Measurements from ENCODE around the gene DCX. TPM values are rescaled to one million over a fixed set of nuclear protein-coding genes. Genes with fewer than 3 reads are reported as not detected.

Gene DCX
- total and polyA plus RNA-seq, 2 experiments from 2014 or later, result not detected

- Histone ChIP-seq H3K9me3 (ENCODE audit: low read depth) (no peaks in the 10 kb centered on the region), H3K27ac (no peak overlapping the region), H3K27me3 (replicated peaks; ENCODE audit: insufficient read depth) (no peaks in the 10 kb centered on the region), H3F3A (ENCODE audit: insufficient read depth) (no peaks in the 10 kb centered on the region), H3K36me3 (ENCODE audit: low read depth) (no peaks in the 10 kb centered on the region), H3K4me1 (ENCODE audit: insufficient read depth) (no peaks in the 10 kb centered on the region), H3K9me2 (ENCODE audit: insufficient read depth) (no peaks in the 10 kb centered on the region), H2AFZ (no peak overlapping the region), H3K9ac (no peak overlapping the region), H3K4me2 (ENCODE audit: unreplicated experiment) (no peak overlapping the region), H3K79me2 (ENCODE audit: insufficient read depth) (no peaks in the 10 kb centered on the region), H4K20me1 (ENCODE audit: insufficient read depth) (no peaks in the 10 kb centered on the region), H3K4me3 (no peak overlapping the region)
- no peak for DNase-seq
- 28 to 37% methylated on average over 1 of the region's 1 CpG for WGBS, 2 experiments (ENCODE audit: low coverage in 1 of 2, low lambda C conversion rate in 2 of 2, missing lambda C conversion rate in 2 of 2)
- in situ Hi-C loops (cut with MboI), result no loop called here
- TF ChIP-seq EZH2 (IDR thresholded peaks at IDR 0.05; ENCODE audit: insufficient read depth, poor library complexity, severe bottlenecking) (no peak), EZH2phosphoT487 (IDR thresholded peaks at IDR 0.05; ENCODE audit: insufficient read depth, low read depth) (no peak)
Measured at GRCh38 chrX:111322231-111322855, 89.6 kb downstream of the DCX start.

- Histone ChIP-seq H3K36me3 (ENCODE audit: low read depth) (no peaks in the 10 kb centered on the region), H3K4me1 (ENCODE audit: insufficient read depth) (no peaks in the 10 kb centered on the region), H3K9ac (no peak overlapping the region), H3K9me2 (ENCODE audit: insufficient read depth) (no peaks in the 10 kb centered on the region), H3K9me3 (ENCODE audit: low read depth) (no peaks in the 10 kb centered on the region), H3K4me3 (no peak overlapping the region), H3F3A (ENCODE audit: insufficient read depth) (no peaks in the 10 kb centered on the region), H2AFZ (no peak overlapping the region), H4K20me1 (ENCODE audit: insufficient read depth) (no peaks in the 10 kb centered on the region), H3K79me2 (ENCODE audit: insufficient read depth) (no peaks in the 10 kb centered on the region), H3K27me3 (replicated peaks; ENCODE audit: insufficient read depth) (no peaks in the 10 kb centered on the region), H3K4me2 (ENCODE audit: unreplicated experiment) (no peak overlapping the region), H3K27ac (no peak overlapping the region)
- 30 to 39% methylated on average over 4 of the region's 4 CpGs for WGBS, 2 experiments (ENCODE audit: low coverage in 1 of 2, low lambda C conversion rate in 2 of 2, missing lambda C conversion rate in 2 of 2)
- TF ChIP-seq EZH2phosphoT487 (IDR thresholded peaks at IDR 0.05; ENCODE audit: insufficient read depth, low read depth) (no peak), EZH2 (IDR thresholded peaks at IDR 0.05; ENCODE audit: insufficient read depth, poor library complexity, severe bottlenecking) (no peak)
- DNase-seq, result no peak
- in situ Hi-C loops (cut with MboI), result no loop called here
Measured at GRCh38 chrX:111319451-111319850, 92.5 kb downstream of the DCX start.

- no peaks in the 10 kb centered on the region for H3K9me2 ChIP-seq (ENCODE audit: insufficient read depth)
- H3K27me3 ChIP-seq (replicated peaks; ENCODE audit: insufficient read depth), result no peaks in the 10 kb centered on the region
- no peaks in the 10 kb centered on the region for H3K36me3 ChIP-seq (ENCODE audit: low read depth)
- no peaks in the 10 kb centered on the region for H3K9me3 ChIP-seq (ENCODE audit: low read depth)
- H4K20me1 ChIP-seq (ENCODE audit: insufficient read depth), result no peaks in the 10 kb centered on the region
- no peak for DNase-seq
- no peaks in the 10 kb centered on the region for H3F3A ChIP-seq (ENCODE audit: insufficient read depth)
- in situ Hi-C loops (cut with MboI), result no loop called here
- no peaks in the 10 kb centered on the region for H3K79me2 ChIP-seq (ENCODE audit: insufficient read depth)
- no peak for TF ChIP-seq EZH2phosphoT487 (IDR thresholded peaks at IDR 0.05; ENCODE audit: insufficient read depth, low read depth)
- H3K4me1 ChIP-seq (ENCODE audit: insufficient read depth), result no peaks in the 10 kb centered on the region
- no peak overlapping the region for H2AFZ ChIP-seq
- no peak overlapping the region for H3K4me2 ChIP-seq (ENCODE audit: unreplicated experiment)
- no peak overlapping the region for H3K9ac ChIP-seq
- H3K4me3 ChIP-seq, result no peak overlapping the region
- H3K27ac ChIP-seq, result no peak overlapping the region
Measured at GRCh38 chrX:111318901-111319300, 93.1 kb downstream of the DCX start.

GRCh38 chrX:111309083-111309482, 102.9 kb downstream of the DCX start:
- H3K36me3 ChIP-seq (ENCODE audit: low read depth), result no peaks in the 10 kb centered on the region
- TF ChIP-seq EZH2 (IDR thresholded peaks at IDR 0.05; ENCODE audit: insufficient read depth, poor library complexity, severe bottlenecking) (no peak), EZH2phosphoT487 (IDR thresholded peaks at IDR 0.05; ENCODE audit: insufficient read depth, low read depth) (no peak)
- DNase-seq, result no peak
- H4K20me1 ChIP-seq (ENCODE audit: insufficient read depth), result no peaks in the 10 kb centered on the region
- H2AFZ ChIP-seq, result no peak overlapping the region
- no peak overlapping the region for H3K4me2 ChIP-seq (ENCODE audit: unreplicated experiment)
- 35 to 54% methylated on average over 2 of the region's 2 CpGs for WGBS, 2 experiments (ENCODE audit: low coverage in 1 of 2, low lambda C conversion rate in 2 of 2, missing lambda C conversion rate in 2 of 2)
- H3K4me1 ChIP-seq (ENCODE audit: insufficient read depth), result no peaks in the 10 kb centered on the region
- in situ Hi-C loops (cut with MboI), result no loop called here
- H3K9me3 ChIP-seq (ENCODE audit: low read depth), result no peaks in the 10 kb centered on the region
- H3K79me2 ChIP-seq (ENCODE audit: insufficient read depth), result no peaks in the 10 kb centered on the region
- no peaks in the 10 kb centered on the region for H3F3A ChIP-seq (ENCODE audit: insufficient read depth)
- H3K9me2 ChIP-seq (ENCODE audit: insufficient read depth), result no peaks in the 10 kb centered on the region
- no peaks in the 10 kb centered on the region for H3K27me3 ChIP-seq (replicated peaks; ENCODE audit: insufficient read depth)
- H3K9ac ChIP-seq, result no peak overlapping the region
- no peak overlapping the region for H3K4me3 ChIP-seq
- H3K27ac ChIP-seq, result no peak overlapping the region

GRCh38 chrX:111308039-111308438, 104.0 kb downstream of the DCX start:
- no peak for DNase-seq
- H3K4me2 ChIP-seq (ENCODE audit: unreplicated experiment), result no peak overlapping the region
- H3K36me3 ChIP-seq (ENCODE audit: low read depth), result no peaks in the 10 kb centered on the region
- H3K79me2 ChIP-seq (ENCODE audit: insufficient read depth), result no peaks in the 10 kb centered on the region
- H3K4me1 ChIP-seq (ENCODE audit: insufficient read depth), result no peaks in the 10 kb centered on the region
- WGBS, 2 experiments (ENCODE audit: low coverage in 1 of 2, low lambda C conversion rate in 2 of 2, missing lambda C conversion rate in 2 of 2), result 4 to 5% methylated on average over 3 of the region's 3 CpGs
- in situ Hi-C loops (cut with MboI), result no loop called here
- H4K20me1 ChIP-seq (ENCODE audit: insufficient read depth), result no peaks in the 10 kb centered on the region
- H3K9me2 ChIP-seq (ENCODE audit: insufficient read depth), result no peaks in the 10 kb centered on the region
- no peak overlapping the region for H3K27ac ChIP-seq
- H3F3A ChIP-seq (ENCODE audit: insufficient read depth), result no peaks in the 10 kb centered on the region
- no peak overlapping the region for H3K9ac ChIP-seq
- TF ChIP-seq EZH2phosphoT487 (IDR thresholded peaks at IDR 0.05; ENCODE audit: insufficient read depth, low read depth) (no peak), EZH2 (IDR thresholded peaks at IDR 0.05; ENCODE audit: insufficient read depth, poor library complexity, severe bottlenecking) (no peak)
- no peak overlapping the region for H2AFZ ChIP-seq
- no peaks in the 10 kb centered on the region for H3K27me3 ChIP-seq (replicated peaks; ENCODE audit: insufficient read depth)
- H3K9me3 ChIP-seq (ENCODE audit: low read depth), result no peaks in the 10 kb centered on the region
- H3K4me3 ChIP-seq, result no peak overlapping the region
